Non-pigmented ciliary epithelial cell (primary cell): ENCODE data around the gene METTL16.
A peak's percentile ranks its signal among the peaks of the same experiment; 100 is the strongest.

Experiments
- DNase-seq: peaks from one replicate; pipeline ENCODE4 v3.0.0-alpha.2; 2010; ENCODE audit warnings: low read depth

The METTL16 gene

DNA sequence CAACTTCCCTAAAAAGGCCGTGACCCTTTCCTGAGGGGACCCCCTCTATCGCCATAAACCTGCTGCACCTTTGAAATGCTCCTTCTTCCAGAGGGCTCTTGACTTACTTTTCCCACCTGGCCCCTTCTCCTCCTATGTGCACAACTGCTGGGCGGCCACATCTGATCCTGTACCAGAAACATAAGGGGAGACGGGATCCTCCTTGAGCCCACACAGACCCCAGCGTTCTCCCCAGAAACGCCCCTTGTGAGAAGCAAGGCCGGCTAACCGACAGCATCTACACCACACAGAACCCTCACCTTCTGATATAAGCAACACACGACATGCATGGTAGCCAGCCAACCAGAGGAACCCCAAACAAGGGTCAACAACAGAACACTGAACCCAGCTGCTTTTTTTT, 96.6 kb downstream of the METTL16 start:
- no peak for DNase-seq

DNA sequence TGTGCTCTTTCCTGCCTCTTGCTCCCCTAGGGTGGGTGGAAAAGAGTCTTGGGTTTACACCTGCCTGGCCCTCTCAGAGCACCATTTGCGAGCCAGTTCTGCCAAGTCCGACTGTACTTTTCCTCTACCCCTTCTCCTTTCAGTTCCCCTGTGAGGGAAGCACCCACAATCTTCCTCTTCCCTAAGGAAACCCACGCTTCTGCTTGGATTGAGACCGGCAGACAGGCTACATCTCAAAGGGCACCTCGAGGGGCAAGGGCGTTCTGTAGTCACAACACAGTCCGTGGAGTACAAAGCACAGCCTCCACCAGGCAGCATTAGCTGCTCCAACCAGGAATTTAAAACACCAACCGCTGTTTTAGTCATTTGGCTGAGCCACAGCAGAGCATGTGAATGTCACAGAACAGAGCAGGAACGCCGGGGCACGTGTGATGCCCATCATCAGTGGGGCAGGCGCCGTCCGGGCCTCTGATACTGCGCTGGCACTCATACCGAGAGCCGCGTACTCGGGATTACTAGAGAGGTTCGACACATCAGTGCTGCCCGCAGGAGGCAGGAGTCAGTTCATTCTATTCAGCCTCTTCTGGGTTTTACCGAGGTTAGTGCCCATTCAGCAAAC, 97.1 kb downstream of the METTL16 start:
- DNase-seq = no peak

DNA sequence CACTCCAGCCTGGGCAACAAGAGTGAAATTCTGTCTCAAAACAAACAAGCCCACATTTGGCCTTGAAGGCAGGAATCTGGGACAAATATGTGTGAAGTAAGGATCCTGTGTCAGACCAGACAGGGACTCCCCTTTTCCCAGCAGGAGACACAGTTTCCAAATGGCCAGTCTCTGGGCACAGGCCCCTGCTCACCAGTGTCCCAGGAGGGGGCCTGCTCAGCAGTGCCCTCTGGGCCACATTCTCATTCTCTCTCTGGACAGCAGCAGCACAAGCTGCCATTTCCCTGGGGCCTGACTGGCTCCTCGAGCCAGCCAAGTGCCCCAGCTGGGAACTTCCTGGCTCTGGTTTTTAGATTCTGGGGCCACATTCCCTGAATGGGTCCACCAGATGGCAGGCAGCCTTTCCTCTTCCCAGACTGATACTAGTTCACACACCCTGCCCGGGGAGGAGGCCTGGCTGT, 99.1 kb downstream of the METTL16 start:
- DNase-seq = no peak

DNA sequence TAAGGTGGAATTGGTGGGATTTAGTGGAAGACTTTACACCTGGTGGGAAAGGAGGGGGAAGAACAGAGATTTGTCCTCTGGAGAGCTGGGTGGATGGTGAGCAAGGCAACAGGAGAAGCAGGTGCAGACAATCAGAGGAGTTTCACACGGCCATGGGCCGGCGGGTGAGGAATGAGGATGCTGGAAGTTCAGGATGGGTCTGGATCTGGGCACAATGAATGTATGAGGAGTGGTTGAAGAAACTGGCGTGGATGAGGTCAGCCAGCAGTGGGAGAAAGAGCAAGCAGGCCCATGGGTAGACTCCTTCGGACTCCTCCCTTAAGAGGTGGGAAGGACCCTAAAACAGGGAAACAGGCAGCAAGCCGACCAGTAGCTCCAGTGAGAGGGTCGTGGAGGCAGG, 100.7 kb downstream of the METTL16 start:
- DNase-seq = no peak

DNA sequence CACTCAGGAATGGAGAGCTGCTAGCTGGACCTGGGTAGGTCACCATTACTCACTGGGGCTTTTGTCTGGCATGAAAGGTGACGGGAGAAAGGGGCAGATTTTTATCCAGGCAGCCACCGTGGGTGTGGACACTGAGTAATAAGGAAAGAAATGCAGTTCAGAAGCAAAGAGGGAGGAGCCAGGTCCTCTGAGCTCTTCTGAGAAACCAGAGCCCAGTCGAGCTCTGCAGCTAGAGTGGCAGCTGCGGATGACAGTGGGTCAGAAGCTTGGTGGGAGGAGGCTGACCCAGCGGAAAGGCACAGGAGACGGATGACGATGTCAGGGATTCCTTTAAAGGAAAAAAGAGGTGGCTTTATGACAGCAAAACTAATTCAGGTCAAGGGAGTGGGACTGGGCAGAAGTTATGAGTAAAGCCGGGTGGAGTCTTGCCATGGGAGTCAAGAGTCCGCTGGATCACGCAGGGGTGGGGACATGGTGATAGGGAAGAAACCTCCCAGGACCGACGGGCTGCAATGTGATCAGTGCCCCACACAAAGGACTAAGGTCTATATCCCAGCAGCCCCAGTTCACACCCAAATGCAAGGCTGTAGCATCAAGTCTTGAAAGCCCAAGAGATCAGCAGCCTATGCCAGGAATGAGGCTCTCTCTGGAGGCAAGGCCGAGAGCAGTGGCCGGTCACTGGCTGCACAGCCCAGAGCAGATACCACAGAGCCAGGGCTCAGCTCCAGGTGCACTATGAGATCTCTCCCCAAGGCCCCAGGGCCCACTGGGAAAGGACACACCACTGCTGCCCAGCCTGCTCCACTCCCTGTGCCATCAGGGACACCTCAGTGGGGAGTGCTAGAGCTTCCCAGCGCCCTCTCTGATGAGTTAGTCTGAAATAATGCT, 104.5 kb downstream of the METTL16 start:
- peak; percentile 72 for DNase-seq

DNA sequence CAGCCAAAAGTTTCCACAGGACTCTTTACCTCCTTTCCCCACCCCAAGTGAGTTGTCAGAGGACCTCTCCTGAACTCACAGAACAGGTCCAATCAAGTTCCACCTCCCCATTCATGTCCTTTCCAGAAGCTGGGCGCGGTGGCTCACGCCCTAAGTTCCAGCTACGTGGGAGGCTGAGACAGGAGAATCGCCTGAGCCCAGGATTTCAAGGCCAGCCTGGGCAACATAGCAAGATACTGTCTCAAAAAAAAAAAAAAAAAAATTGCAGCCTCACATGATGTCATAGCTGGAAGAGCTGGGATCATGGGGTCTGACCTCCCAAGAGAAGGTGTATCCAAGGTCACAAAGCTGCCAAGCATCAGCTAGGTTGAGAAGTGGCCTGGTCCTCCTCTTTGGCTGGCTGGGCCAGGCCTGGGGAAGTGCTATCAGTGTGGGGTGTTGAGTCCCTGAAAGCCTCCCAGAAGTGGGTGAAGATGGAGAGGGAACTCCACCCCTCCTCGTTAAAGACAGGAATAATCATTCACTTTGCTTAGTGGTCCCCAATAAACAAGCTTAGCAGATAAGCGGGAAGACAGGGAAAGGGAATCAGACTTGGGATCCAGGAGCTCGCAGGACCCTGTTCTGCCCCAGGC, 105.3 kb downstream of the METTL16 start:
- no peak for DNase-seq

DNA sequence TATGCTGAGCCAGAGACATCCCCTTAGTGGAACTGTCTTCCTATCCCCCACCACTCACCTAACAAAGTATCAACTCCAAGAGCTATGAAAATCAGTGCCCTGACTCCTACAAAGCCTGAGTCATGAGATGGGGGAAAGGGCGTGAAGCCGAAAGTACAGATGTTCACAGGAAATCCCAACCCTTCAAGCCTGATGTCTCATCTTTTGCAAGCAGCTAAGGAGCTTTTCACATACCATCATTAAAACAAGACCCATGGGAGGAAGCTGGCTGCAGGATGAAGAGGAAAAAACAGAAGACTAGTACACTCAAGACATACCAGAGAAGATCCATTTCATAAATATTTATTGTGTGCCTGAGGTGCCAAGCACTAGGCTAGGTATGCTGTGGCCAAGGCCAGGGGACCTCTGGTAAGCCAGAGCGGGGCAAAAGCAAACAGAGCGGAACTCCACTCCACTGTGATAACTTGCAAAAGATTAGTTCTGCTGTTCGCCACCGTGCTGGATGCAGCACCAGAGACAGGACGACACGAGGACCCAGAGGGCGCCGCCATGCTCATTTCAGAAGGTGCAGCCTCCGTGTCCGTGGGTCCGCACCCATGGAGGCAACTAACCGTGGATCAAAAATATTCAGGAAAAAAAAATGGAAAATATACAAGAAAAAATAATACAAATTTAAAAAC, 106.3 kb downstream of the METTL16 start:
- peak; percentile 73 for DNase-seq

DNA sequence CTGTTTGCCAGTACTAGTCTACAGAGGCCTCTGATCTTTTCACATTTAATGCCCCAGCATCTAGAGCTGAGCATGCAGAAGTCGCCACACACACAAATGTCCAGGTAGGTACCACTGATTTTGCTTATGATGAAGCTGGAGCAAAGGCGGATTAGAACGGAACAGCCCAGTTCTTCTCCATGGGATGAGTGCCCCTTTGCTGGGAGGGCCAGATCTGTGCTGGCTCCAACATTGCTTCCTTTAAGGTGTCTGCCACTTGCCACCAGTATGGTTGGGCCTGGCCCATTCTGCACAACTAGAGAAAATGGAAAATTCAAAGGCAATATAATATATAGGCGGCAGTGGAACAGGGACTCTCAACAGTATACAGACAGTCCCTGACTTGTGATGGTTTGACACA, 108.6 kb downstream of the METTL16 start:
- no peak for DNase-seq

DNA sequence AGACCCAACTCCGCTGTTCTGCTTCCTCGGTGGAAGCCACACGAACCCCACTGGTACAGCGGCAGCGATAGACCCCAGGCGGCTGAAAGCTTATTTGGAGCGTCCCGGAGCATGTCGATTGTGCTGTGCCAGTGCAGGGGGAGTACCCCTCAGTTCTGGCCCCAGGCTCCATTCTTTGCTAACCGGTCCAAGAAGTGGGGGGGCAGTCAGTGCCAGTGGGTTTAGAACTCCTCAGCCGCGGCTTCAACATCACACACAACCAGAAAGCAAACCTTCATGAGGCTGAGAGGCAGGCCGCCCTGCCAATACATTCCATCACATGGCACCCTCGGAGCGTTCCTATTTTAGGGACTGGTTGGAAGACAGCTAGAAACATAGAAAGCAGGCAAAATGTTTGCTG, 109.1 kb downstream of the METTL16 start:
- DNase-seq = no peak

DNA sequence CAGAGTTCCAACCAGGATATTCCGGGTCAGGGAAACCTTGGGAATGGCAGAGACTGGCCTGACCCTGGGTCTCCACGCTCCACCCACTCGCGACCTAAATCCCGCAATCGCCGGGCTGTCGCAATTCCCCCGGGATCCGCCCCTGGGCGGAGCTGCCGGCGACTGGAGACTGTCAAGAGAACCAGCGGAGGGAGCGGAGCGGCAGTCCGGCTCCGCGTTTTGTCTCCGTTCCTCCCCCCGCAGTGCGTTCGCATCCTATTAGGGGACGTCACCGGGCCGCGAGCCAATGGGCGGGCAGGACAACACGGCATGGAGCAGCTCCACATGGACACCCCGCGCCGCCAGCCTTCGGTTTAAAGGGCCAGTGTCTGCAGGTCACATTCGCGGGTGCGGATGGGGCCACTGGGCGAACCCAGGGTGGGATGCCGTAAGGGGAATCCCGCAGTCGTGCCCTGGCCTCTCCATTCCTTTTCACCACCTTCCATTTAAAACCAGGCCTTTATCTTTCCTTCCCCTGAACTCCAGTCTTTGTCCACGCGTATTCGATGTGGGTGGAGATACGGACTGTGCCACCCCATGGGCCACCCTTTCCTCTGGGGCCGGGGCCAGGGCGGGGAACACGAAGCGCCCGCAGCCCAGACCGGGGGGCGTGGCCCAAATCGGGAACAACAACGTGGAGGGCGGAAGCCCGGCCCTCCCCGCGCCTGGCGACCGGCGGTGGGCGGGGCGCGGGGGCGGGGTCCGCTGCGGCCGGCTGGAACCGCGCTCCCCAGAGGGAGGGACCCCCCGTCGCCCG, 110.1 kb downstream of the METTL16 start:
- peak; percentile 97 for DNase-seq

DNA sequence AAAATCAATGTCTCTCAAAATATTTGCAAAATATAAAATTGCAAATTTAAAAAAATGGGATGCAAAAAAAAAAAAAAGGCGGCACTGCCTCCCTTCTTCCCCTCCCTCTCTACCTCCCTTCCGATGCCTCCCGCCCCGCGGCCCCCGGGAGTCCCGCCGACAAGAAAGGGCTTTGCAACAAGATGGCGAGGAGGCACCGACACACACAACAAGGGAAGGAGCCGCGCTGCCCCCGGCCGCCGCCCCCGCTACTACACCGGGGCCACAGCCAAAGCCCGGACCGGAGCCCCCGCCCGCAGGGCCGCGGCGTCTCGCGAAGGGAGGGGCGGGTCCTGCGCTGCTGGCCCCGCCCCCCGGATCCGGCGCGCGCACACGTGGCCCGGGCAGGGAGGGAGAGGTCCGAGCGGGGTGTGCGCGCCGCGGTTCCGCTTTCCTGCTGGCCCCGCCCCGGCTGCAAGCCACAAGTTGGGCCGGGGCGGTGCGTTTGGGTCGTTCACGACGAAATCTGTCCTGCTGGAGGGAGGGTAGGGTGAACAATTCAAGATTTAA, 110.7 kb downstream of the METTL16 start, which contains the start of gene MNT:
Gene MNT, minus strand, starts transcription at position 184 of the 549 bp plus-strand sequence. CDS start 348 bp downstream, outside the sequence.
- peak; percentile 63 for DNase-seq

DNA sequence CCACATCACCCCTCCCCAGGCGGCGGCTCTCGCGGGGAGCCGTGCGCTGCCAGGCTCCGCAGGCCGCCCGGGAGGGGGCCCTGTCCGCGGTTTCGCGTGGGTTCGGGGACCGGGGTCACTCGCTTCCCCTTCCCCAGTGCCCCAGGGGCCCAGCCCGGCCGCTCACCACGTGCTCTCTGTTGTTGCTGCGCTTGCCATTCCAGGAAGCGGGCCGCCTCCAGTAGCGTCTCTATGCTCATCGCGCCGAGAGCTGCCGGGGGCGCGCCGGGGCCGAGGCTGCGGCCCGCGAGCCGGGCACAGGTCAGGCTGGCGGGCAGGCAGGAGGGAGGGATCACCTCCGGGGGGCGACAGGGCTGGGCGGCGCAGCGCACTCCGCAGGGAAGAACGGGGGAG, 111.2 kb downstream of the METTL16 start:
- no peak for DNase-seq

DNA sequence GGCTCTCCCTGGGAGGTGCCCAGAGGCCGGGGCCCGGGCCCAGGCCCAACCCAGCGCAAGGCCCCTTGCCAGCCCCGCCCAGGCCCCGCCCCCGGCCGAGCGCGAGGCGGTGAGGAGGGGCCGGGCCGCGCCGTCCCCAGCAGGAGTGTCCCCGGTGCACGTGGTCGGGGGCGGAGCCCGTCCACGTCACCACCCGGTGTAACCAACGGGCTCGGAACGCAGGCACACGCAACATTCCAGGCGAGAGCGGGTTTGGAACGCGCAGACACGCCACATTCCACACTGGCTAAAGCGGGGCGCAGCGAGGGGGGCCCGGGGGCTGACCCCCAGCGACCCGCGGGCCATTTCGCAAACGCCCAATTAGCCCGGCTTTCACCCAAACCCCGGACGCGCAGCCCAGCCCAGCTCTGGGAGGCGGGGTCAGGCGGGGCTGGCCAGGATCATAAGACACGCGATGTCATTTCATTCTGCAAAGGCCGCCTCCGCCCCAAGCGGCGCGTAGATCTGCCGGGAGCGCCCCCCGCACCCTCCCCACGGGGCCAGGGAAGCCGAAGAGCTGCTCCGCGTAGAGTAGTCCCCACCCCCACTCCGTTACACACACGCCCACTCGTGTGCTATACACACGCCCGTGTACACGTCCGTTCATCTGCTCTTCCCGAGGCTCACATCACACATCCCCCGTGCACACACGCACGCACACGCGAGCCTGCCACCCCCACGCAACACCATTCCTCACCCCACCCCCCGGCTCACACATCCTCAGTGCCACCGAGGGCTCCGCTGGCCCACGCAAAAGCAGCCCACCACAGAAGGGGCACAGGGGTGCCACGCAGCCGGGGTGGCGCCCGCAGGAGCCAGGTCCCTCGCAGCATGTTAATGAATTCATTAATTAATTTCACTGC, 111.9 kb downstream of the METTL16 start:
- peak; percentile 79 for DNase-seq

DNA sequence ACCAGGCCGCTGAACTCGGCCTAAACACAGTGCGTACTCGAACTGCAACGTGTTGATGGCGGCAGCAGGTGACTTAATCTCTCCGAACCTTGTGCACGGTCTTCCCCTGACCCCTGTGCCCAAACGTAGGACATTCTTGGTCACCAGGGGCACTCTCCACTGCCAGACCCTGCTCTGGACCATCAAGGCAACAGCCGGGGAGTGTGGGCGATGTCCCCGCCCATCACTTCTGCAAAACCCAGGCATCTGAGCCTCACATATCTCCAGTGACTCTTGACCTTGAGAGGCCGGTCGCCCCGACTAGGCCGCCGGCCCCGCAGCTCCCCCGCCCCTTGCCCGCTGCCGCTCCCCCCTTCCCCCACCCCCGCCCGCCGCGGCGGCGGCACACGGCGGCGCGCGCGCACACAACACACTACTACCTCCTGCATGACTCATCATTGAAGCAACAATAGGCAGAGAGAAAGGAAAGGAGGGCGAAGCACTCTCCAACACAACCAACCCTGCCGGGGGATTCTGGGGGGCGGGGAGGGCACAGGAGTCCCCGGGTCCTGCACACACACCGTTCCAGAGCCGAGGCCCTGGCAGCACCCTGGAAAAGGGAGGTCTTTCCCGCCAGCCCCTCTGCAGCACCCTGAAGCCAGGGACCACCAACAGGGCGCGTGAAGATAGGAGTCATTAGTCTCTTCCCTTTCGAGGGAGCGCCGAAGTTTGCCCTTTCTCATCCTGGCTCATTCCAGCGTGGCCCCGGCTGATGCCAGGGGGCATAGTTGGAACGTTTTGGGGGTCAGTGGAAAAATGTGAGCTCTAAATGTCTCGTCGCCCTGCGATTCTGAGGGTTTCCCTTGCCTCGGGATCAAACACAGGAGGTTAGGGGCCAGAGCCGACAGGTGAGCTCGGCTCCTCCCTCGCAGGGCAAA, 112.8 kb downstream of the METTL16 start:
- no peak for DNase-seq

DNA sequence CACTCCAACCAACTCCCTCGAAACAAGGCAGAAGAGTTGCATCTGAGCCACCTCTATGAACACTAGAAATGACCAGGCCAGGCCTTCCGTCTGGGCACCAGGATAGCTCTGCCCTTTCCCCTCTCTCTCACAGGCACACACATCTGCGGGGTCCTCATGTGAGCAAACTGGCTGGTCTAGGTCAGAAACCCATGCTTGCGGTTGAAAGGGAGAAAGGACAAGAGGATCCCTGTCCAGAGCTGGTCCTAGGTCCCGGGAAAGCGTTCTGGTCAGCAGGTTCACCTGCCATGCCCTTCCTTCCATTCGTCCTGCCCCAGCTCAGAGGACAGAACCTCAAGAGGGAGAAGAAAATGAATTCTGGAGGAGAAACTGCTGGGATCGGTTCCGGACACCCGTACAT, 113.5 kb downstream of the METTL16 start:
- DNase-seq = no peak

DNA sequence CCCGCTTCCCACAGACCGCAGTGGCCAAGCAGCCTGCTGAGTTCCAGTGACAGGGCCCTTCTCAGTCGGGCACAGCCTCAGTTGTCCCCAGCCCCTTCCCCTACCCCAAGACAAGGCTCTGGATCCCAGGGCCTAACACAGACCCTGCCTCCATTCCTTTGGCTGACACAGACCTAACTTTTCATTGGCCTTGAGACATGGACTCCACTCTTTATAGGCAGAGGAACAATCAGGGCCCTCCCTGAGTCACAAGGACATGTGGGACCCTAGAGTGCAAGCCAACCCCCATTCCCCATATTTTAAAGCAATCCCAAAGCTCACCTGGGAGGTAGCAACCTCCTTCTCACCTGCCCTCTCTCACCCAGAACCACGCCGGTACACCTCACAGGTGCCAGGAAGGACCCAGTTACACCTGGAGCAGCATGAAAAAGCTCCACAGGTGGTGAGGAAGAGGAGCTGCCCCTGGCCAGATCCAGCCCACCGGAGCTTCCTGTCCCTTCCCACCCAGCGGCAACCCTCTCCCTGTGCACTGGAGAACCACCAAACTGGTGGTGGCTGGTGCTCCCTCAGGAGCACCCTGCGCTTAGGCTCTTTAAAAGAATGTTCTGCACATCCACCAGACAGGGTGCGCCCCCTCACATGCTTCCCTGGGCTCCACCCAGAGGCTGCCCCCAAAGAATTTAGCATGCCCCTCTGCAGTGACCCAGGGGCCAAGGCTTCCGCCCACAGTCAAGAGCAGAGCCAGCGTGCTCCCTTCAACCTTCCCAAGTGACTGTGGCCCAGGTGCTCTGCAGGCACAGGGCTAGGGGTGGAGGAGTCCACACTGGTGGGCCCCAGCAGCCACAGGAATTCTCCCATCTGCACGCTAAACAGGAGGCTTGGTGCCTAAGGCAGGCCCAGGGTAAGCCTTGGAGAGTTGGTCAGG, 114.2 kb downstream of the METTL16 start:
- no peak for DNase-seq

DNA sequence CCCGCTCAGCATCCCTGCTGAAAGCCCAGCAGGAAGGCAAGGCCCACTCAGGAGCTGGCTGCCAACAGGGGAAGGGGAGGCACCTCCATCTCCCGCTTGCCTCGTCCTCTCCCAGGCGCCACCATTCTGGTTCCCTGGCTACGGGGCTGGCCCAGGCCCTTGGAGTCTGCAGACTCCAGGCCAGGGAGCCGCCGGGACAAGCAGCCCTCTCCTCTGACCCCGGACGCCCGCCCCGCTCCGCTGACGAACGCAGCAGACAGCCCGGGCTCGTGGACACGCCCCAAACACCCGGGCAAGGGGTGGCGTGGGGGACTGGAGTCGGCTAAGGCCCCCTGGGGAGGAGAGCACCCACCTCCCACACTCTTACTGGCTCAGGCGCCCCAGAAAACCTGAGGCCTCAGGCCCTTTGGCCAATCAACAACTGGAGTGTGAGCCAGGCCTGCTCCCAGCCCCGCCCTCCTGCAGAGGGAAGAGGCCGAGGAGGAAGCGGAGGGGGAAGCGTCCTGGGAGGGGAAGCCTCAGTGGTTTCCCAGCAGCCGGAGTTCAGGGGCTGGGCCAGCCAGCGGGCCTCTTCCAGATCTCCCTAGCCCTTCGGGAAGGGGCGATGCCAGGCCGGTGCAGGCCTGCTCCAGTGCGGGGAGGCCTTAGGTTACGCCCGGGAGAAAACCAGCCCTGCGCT, 115.0 kb downstream of the METTL16 start:
- peak; percentile 86 for DNase-seq
